DOHH2 (cell line): Measurements from ENCODE around the gene SIPA1L2.

Experiments
- H3F3A ChIP-seq: fragments of 200-600 bp; sonication (generic), shearing (Covaris generic); 2 replicates; pipeline ENCODE4 v1.6.0; 2016; ENCODE audit warnings: antibody characterized with exemption, mild to moderate bottlenecking; ENCODE audit not compliant: control insufficient read depth, insufficient read depth
- H3K27ac ChIP-seq: fragments of 200-600 bp; sonication (generic); 2 replicates; pipeline ENCODE4 v1.5.1; 2014; ENCODE audit warnings: low read depth, mild to moderate bottlenecking, low read length, moderate library complexity
- H3K27me3 ChIP-seq: fragments of 200-600 bp; sonication (generic); 2 replicates; pipeline ENCODE4 v1.6.1; 2014; ENCODE audit warnings: mild to moderate bottlenecking, low read length, mixed read lengths; ENCODE audit not compliant: control insufficient read depth
- H3K36me3 ChIP-seq: fragments of 200-600 bp; sonication (generic); 2 replicates; pipeline ENCODE4 v1.6.1; 2014; ENCODE audit warnings: mild to moderate bottlenecking, low read length, moderate library complexity, mixed read lengths; ENCODE audit not compliant: control insufficient read depth
- H3K4me1 ChIP-seq: fragments of 200-600 bp; sonication (generic); 2 replicates; pipeline ENCODE4 v1.6.1; 2014; ENCODE audit warnings: mild to moderate bottlenecking, low read length, mixed read lengths; ENCODE audit not compliant: control insufficient read depth
- H3K4me2 ChIP-seq: fragments of 200-600 bp; sonication (generic); 2 replicates; pipeline ENCODE4 v1.6.0; 2014; ENCODE audit warnings: mild to moderate bottlenecking, low read length, moderate library complexity
- H3K4me3 ChIP-seq: fragments of 200-600 bp; sonication (generic); 2 replicates; pipeline ENCODE4 v1.5.1; 2014; ENCODE audit warnings: mild to moderate bottlenecking, low read length, mixed read lengths
- H3K79me2 ChIP-seq: fragments of 200-600 bp; sonication (generic); 2 replicates; pipeline ENCODE4 v1.6.1; 2014; ENCODE audit warnings: mild to moderate bottlenecking, low read length, mixed read lengths; ENCODE audit not compliant: control insufficient read depth
- H3K9me2 ChIP-seq: fragments of 200-600 bp; sonication (generic); replicated peaks from 2 replicates; pipeline ENCODE4 v1.6.1; 2014; ENCODE audit warnings: mild to moderate bottlenecking, low read length, mixed read lengths; ENCODE audit not compliant: control insufficient read depth
- H3K9me3 ChIP-seq: fragments of 200-600 bp; sonication (generic); 2 replicates; pipeline ENCODE4 v1.6.1; 2014; ENCODE audit warnings: antibody characterized with exemption, low read length, mixed read lengths; ENCODE audit not compliant: control insufficient read depth, insufficient read depth
- H4K20me1 ChIP-seq: fragments of 200-600 bp; sonication (generic); 2 replicates; pipeline ENCODE4 v1.6.0; 2014; ENCODE audit warnings: low read depth, mild to moderate bottlenecking, antibody characterized with exemption, low read length, moderate library complexity; ENCODE audit not compliant: control insufficient read depth, insufficient read depth
- CTCF ChIP-seq: fragments of 200-600 bp; sonication (generic); IDR thresholded peaks from one replicate; pipeline ENCODE4 v1.5.1; 2014; ENCODE audit warnings: antibody characterized with exemption, mild to moderate bottlenecking, low read depth, low read length; ENCODE audit not compliant: poor library complexity, severe bottlenecking
- EZH2phosphoT487 ChIP-seq: fragments of 200-600 bp; sonication (generic); IDR thresholded peaks from 2 replicates; pipeline ENCODE4 v1.6.1; 2017; ENCODE audit warnings: borderline replicate concordance, mild to moderate bottlenecking, antibody characterized with exemption, low read length, moderate library complexity, mixed read lengths

The SIPA1L2 gene

GRCh38 chr1:232630047-232630893 is at the start of gene SIPA1L2:
SIPA1L2 (minus strand) TSS chr1:232630133; CDS start chr1:232515339, 114,794 bp downstream.
- Histone ChIP-seq H3K36me3 (no peaks in the 10 kb centered on the region), H3K4me2 (peak within 1 kb of the TSS; percentile 64), H3K9me3 (no peaks in the 10 kb centered on the region), H4K20me1 (no peaks in the 10 kb centered on the region), H3K4me3 (peak within 1 kb of the TSS; percentile 63), H3K27ac (no peak within 1 kb of the TSS), H3K4me1 (no peaks in the 10 kb centered on the region), H3K9me2 (no peaks in the 10 kb centered on the region), H3F3A (no peaks in the 10 kb centered on the region), H3K27me3 (peaks cover 5% of the 10 kb centered on the region; the same call in 1 of the 2 replicates), H3K79me2 (no peaks in the 10 kb centered on the region)
- TF ChIP-seq CTCF: peak; percentile 59
- no peak for TF ChIP-seq EZH2phosphoT487

DNA sequence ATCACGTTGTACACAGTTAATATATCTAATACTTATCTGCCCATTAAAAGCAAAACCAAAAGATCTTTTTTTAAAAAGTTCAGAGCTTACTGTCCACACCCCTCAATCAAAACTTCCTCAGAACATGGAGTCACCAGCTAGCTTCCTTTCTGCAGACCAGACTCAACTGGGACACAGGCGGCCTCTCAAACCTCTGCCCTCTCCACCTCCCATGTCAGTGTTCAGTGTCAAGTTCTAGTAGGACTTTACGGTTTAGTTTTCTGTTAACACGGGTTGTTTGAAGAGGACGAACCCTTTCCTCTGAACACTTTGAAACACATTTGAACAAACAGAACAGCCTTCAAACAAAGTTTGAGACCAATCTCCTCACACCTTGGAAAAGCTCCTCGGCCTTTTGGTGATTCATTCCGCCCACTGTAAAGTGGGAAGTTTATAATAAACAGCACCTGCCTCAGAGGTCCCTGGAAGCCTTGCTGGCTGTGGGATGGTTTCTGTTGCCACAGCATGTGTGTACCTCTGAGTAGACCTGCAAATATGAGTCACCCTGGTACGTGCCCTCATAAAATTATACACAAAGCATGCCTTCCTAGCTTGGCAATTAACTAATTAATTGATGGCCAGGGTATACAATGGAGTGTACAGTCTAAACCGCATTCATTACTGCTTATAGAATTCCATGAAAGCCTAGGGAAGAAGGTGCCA is 48.4 kb upstream of the SIPA1L2 start:
- no peak overlapping the region for H3K4me3 ChIP-seq
- H3K9me2 ChIP-seq: no peaks in the 10 kb centered on the region
- no peak overlapping the region for H3K27ac ChIP-seq
- H3K4me2 ChIP-seq: no peak overlapping the region
- H3K27me3 ChIP-seq: no peaks in the 10 kb centered on the region
- H3K9me3 ChIP-seq: no peaks in the 10 kb centered on the region
- H3F3A ChIP-seq: no peaks in the 10 kb centered on the region
- no peaks in the 10 kb centered on the region for H4K20me1 ChIP-seq
- H3K4me1 ChIP-seq: peaks cover 48% of the 10 kb centered on the region
- TF ChIP-seq EZH2phosphoT487 (no peak), CTCF (no peak)
- no peaks in the 10 kb centered on the region for H3K36me3 ChIP-seq
- H3K79me2 ChIP-seq: no peaks in the 10 kb centered on the region

DNA sequence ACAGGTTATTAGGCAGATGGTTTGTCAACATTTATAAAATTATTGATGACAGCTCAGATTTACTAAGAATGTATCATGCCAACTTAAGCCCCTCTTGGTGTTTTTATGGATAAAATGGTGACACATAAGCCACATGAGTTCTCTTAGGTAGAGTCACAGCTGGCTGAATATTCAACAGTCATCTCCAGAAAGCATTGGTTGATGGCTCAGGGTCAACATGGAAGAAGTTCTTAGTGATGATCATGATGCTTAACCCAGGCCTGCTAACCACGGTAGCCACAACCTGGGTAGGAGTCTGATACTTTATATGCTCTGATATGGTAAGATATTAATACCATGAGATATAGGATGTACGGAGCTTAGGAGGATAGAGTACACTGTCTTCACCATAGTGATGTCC is 46.4 kb upstream of the SIPA1L2 start:
- no peaks in the 10 kb centered on the region for H3K9me3 ChIP-seq
- H3F3A ChIP-seq: no peaks in the 10 kb centered on the region
- no peak overlapping the region for H3K27ac ChIP-seq
- no peaks in the 10 kb centered on the region for H3K36me3 ChIP-seq
- H3K27me3 ChIP-seq: no peaks in the 10 kb centered on the region
- no peaks in the 10 kb centered on the region for H3K79me2 ChIP-seq
- no peak overlapping the region for H3K4me3 ChIP-seq
- no peak overlapping the region for H3K4me2 ChIP-seq
- no peaks in the 10 kb centered on the region for H3K9me2 ChIP-seq
- H4K20me1 ChIP-seq: no peaks in the 10 kb centered on the region
- TF ChIP-seq CTCF: no peak
- TF ChIP-seq EZH2phosphoT487: no peak
- H3K4me1 ChIP-seq: peaks cover 54% of the 10 kb centered on the region
